ENCODE data around the gene TNFRSF9. TPM values are rescaled to one million over a fixed set of nuclear protein-coding genes. Genes with fewer than 3 reads are reported as not detected.

The TNFRSF9 gene
- total and polyA plus RNA-seq, 9 of the 15 experiments (the other 6 are each of a cell fraction or from before 2014, with no cell fraction given): 0.04 to 0.29 (median 0.08) TPM; not detected in 1

- TF ChIP-seq ZBTB2 (IDR thresholded peaks at IDR 0.05): no peak
- TF ChIP-seq ZNF583 (CRISPR knock-in tag; IDR thresholded peaks at IDR 0.05): no peak
- TF ChIP-seq ZNF699 (CRISPR knock-in tag; IDR thresholded peaks at IDR 0.05; ENCODE audit: insufficient replicate concordance): no peak
- TF ChIP-seq, protein P1, sequence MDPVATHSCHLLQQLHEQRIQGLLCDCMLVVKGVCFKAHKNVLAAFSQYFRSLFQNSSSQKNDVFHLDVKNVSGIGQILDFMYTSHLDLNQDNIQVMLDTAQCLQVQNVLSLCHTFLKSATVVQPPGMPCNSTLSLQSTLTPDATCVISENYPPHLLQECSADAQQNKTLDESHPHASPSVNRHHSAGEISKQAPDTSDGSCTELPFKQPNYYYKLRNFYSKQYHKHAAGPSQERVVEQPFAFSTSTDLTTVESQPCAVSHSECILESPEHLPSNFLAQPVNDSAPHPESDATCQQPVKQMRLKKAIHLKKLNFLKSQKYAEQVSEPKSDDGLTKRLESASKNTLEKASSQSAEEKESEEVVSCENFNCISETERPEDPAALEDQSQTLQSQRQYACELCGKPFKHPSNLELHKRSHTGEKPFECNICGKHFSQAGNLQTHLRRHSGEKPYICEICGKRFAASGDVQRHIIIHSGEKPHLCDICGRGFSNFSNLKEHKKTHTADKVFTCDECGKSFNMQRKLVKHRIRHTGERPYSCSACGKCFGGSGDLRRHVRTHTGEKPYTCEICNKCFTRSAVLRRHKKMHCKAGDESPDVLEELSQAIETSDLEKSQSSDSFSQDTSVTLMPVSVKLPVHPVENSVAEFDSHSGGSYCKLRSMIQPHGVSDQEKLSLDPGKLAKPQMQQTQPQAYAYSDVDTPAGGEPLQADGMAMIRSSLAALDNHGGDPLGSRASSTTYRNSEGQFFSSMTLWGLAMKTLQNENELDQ (CRISPR knock-in tag; IDR thresholded peaks at IDR 0.05; ENCODE audit: borderline replicate concordance): 0 out of 2 replicates have a peak, but pooled peaks have one; percentile 23
- TF ChIP-seq TSC22D4 (tag; IDR thresholded peaks at IDR 0.05): no peak
- 0 out of 2 replicates have a peak, but pooled peaks have one; percentile 42 for TF ChIP-seq DMBX1 (CRISPR knock-in tag; IDR thresholded peaks at IDR 0.05; ENCODE audit: borderline replicate concordance)
- TF ChIP-seq, protein P2, sequence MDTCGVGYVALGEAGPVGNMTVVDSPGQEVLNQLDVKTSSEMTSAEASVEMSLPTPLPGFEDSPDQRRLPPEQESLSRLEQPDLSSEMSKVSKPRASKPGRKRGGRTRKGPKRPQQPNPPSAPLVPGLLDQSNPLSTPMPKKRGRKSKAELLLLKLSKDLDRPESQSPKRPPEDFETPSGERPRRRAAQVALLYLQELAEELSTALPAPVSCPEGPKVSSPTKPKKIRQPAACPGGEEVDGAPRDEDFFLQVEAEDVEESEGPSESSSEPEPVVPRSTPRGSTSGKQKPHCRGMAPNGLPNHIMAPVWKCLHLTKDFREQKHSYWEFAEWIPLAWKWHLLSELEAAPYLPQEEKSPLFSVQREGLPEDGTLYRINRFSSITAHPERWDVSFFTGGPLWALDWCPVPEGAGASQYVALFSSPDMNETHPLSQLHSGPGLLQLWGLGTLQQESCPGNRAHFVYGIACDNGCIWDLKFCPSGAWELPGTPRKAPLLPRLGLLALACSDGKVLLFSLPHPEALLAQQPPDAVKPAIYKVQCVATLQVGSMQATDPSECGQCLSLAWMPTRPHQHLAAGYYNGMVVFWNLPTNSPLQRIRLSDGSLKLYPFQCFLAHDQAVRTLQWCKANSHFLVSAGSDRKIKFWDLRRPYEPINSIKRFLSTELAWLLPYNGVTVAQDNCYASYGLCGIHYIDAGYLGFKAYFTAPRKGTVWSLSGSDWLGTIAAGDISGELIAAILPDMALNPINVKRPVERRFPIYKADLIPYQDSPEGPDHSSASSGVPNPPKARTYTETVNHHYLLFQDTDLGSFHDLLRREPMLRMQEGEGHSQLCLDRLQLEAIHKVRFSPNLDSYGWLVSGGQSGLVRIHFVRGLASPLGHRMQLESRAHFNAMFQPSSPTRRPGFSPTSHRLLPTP (IDR thresholded peaks at IDR 0.05; ENCODE audit: borderline replicate concordance, extremely low read depth, insufficient read length): no peak
- no peak for TF ChIP-seq SAP30 (IDR thresholded peaks at IDR 0.05; ENCODE audit: borderline replicate concordance, insufficient read depth, low read depth, low read length, poor library complexity, severe bottlenecking)
- TF ChIP-seq FOXM1 (IDR thresholded peaks at IDR 0.05; ENCODE audit: low read depth): no peak
- no peak for TF ChIP-seq FOXM1 (CRISPR knock-in tag; IDR thresholded peaks at IDR 0.05; ENCODE audit: low read depth)
- TF ChIP-seq ZBTB33 (CRISPR knock-in tag; IDR thresholded peaks at IDR 0.05): peak; percentile 69
- TF ChIP-seq ATF7 (IDR thresholded peaks at IDR 0.05): no peak
- TF ChIP-seq CXXC5 (CRISPR knock-in tag; IDR thresholded peaks at IDR 0.05): peak; percentile 72
- TF ChIP-seq RBM15 (IDR thresholded peaks at IDR 0.05; ENCODE audit: insufficient read depth, low read length): no peak
- no peak; the same call in 1 of the 2 replicates for TF ChIP-seq NKRF (IDR thresholded peaks at IDR 0.05; ENCODE audit: borderline replicate concordance)
- no peak for TF ChIP-seq SOX6 (IDR thresholded peaks at IDR 0.05)
These were observed 1.7 kb upstream of the TNFRSF9 start (continued) for GRCh38 chr1:7942214-7942921.

Data from K562 (cell line).